MM.1S (cell line): ENCODE data around the gene PRB2.

Experiments
- EZH2 ChIP-seq: fragments of 300-600 bp; sonication (generic); optimal IDR thresholded peaks from 2 replicates; pipeline ENCODE3; 2017; ENCODE audit warnings: low read depth, mild to moderate bottlenecking, antibody characterized with exemption, low read length, mixed read lengths
- EZH2phosphoT487 ChIP-seq: fragments of 300-600 bp; sonication (generic); IDR thresholded peaks from 2 replicates; pipeline ENCODE4 v1.6.1; 2018; ENCODE audit warnings: antibody characterized with exemption, low read length
- TF ChIP-seq, protein P1 (sequence below): fragments of 300-600 bp; sonication (generic); IDR thresholded peaks from 2 replicates; pipeline ENCODE4 v1.5.1; 2016; ENCODE audit warnings: antibody characterized with exemption, low read length, mixed read lengths

DNA sequence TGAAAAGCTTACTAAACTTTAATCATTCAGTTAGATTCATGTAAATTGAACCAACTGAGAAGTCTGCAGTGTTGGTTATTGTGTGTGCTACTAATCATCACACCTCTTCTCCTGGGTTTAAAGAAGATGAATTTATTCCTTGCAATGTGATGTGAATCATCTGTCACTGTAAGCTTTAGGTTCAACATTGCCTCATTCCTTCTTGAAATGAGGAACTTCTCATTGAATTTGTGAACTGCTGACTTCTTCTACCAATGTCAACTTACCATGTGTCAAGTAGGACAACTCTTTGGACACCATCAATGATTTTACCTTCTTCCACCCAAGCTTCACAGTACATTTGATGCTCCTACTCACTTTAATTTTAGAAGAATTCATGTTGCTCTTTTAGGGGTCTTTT, 17.4 kb upstream of the PRB2 start:
- TF ChIP-seq, protein P1, sequence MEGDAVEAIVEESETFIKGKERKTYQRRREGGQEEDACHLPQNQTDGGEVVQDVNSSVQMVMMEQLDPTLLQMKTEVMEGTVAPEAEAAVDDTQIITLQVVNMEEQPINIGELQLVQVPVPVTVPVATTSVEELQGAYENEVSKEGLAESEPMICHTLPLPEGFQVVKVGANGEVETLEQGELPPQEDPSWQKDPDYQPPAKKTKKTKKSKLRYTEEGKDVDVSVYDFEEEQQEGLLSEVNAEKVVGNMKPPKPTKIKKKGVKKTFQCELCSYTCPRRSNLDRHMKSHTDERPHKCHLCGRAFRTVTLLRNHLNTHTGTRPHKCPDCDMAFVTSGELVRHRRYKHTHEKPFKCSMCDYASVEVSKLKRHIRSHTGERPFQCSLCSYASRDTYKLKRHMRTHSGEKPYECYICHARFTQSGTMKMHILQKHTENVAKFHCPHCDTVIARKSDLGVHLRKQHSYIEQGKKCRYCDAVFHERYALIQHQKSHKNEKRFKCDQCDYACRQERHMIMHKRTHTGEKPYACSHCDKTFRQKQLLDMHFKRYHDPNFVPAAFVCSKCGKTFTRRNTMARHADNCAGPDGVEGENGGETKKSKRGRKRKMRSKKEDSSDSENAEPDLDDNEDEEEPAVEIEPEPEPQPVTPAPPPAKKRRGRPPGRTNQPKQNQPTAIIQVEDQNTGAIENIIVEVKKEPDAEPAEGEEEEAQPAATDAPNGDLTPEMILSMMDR: no peak
- TF ChIP-seq EZH2 (no peak), EZH2phosphoT487 (no peak)
